NB4 (cell line): ENCODE data around the gene CKAP4.

Source experiments
- DNase-seq: peaks from one replicate; pipeline ENCODE4 v3.0.0; 2010; ENCODE audit warnings: low read depth
- H3K4me3 ChIP-seq: one replicate; pipeline ENCODE4 v1.5.1; 2011; ENCODE audit warnings: mild to moderate bottlenecking, low read depth, low read length, moderate library complexity
- MYC ChIP-seq: IDR thresholded peaks from 2 replicates; pipeline ENCODE4 v1.6.1; 2011; ENCODE audit warnings: low read depth, low read length
- POLR2A ChIP-seq: IDR thresholded peaks from 2 replicates; pipeline ENCODE4 v1.6.1; 2011; ENCODE audit warnings: mild to moderate bottlenecking; ENCODE audit not compliant: insufficient read length; ENCODE audit errors: extremely low read depth
- TF ChIP-seq, protein P1 (sequence below): IDR thresholded peaks from one replicate; pipeline ENCODE4 v1.5.1; 2012; ENCODE audit warnings: low read depth, low read length
- TF ChIP-seq, protein P2 (sequence below): IDR thresholded peaks from 2 replicates; pipeline ENCODE4 v1.6.1; 2011; ENCODE audit warnings: low read depth, low read length

CKAP4 gene

DNA sequence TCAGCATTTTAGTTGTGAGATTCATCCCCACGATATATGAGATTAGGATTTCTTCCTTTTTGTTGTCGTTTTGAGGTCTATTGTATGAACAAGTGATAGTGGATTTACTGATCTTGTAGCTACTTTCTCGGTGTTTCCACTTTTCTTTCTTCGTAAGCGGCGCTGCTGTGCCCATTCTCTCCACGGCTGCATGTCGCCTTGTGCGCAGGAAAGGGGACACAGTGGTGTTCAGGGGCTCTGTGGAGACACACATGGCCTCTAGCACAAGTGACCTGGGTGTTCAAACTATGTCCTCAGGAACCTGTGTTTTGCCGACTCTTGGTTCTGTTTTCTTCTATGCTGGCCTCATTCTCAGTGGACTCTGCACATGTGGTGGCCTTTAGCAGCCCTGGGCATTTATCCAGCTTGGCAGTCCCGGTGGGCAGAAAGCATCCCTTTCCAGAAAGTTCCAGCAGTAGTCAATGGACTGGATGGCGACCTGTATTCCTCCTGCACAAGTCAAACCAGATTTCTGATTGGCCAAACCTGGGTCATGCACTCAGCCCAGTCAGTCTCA, 18.7 kb downstream of the CKAP4 start:
- TF ChIP-seq MYC (no peak), POLR2A (no peak)
- TF ChIP-seq, protein P1, sequence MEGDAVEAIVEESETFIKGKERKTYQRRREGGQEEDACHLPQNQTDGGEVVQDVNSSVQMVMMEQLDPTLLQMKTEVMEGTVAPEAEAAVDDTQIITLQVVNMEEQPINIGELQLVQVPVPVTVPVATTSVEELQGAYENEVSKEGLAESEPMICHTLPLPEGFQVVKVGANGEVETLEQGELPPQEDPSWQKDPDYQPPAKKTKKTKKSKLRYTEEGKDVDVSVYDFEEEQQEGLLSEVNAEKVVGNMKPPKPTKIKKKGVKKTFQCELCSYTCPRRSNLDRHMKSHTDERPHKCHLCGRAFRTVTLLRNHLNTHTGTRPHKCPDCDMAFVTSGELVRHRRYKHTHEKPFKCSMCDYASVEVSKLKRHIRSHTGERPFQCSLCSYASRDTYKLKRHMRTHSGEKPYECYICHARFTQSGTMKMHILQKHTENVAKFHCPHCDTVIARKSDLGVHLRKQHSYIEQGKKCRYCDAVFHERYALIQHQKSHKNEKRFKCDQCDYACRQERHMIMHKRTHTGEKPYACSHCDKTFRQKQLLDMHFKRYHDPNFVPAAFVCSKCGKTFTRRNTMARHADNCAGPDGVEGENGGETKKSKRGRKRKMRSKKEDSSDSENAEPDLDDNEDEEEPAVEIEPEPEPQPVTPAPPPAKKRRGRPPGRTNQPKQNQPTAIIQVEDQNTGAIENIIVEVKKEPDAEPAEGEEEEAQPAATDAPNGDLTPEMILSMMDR: no peak
- TF ChIP-seq, protein P2, sequence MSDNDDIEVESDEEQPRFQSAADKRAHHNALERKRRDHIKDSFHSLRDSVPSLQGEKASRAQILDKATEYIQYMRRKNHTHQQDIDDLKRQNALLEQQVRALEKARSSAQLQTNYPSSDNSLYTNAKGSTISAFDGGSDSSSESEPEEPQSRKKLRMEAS: no peak
- no peak overlapping the region for H3K4me3 ChIP-seq
- DNase-seq: no peak

DNA sequence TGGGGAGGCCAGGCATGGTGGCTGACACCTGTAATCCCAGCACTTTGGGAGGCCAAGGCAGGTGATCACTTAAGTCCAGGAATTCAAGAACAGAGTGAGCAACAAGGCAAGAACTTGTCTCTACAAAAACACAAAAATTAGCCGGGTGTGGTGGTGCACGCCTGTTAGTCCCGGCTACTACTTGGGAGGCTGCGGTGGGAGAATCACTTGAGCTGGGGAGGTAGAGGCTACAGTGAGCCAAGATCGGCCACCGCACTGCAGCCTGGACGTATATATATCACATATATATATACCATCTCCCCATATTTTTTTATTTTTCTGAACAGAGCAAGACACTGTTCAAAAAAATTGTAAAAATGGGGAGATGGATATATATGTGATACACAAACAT, 19.5 kb downstream of the CKAP4 start:
- no peak for DNase-seq
- H3K4me3 ChIP-seq: no peak overlapping the region
- TF ChIP-seq POLR2A (no peak), MYC (no peak)
- TF ChIP-seq, protein P2: no peak
- TF ChIP-seq, protein P1: no peak

DNA sequence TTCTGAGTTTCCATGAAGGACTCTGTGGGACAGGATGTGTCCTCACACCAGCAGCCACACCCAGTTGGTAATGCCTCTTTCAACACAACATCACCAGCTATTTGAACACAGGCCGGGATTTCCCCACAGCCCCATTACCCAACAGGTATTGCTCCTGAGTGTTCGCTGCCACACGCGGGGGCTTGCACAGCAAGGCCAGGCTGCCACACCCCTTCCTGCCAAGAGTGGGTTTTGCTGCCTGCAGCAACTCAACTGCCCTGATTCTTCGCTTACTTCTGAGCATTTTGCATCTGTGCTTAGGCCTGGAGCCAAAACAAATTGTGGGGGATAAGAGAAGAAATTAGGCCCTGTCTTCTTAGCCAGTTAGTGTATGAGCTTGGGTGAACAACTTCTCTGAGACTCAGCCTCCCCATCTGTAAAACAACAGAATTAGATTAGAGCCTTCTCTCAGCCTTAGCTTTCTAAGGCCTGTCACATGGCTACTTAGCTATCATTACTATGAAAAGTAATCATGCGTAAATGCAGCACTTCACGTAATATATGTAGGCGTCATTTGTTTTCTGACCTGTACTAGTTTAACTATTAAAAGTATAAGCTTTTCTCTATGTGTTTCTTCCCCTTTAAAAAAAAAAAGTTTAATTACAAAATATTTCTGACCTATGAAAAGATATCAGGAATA, 20.0 kb downstream of the CKAP4 start:
- DNase-seq: peak; percentile 55

DNA sequence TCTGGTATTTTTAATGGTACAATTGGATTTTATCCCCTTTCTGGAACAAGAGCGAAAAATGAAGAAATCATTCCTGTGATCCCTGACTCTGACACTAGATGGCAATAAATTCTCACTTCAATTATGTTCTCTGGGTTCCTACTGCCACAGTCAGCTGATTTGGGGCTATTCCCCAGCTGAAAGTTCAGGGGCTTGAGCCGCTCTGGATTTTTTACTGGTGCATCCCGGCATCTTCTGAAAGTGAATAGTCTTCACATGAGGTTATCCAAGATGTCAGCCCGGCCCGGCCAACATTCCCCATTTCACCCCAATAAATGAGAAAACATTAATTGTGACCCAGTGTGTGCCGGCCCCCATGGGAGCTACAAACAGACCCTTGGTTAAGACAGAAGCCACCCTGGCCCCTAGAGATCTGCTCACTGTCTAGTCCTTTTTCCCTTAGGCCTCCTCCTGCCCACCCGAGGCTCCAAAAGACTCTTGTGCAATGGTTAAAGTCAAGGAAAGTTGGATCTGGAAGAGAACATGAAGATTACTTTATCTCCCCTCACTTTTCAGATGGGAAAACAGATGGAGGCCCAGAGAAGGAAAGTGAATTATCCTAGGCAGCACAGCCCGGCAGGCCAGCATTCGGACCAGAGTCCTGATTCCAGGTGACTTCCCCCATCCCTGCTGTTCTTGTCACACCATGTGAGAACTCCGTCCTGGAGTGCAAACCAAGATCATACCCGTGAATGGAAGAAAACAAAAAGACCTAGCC, 20.8 kb downstream of the CKAP4 start:
- TF ChIP-seq, protein P1: peak; percentile 48
- TF ChIP-seq POLR2A: no peak
- DNase-seq: peak; percentile 69
- no peak overlapping the region for H3K4me3 ChIP-seq

More for the DNA sequence above, 20.0 kb downstream of the CKAP4 start:
- TF ChIP-seq, protein P2: no peak
- TF ChIP-seq MYC: no peak
- TF ChIP-seq POLR2A: no peak
- H3K4me3 ChIP-seq: no peak overlapping the region

DNA sequence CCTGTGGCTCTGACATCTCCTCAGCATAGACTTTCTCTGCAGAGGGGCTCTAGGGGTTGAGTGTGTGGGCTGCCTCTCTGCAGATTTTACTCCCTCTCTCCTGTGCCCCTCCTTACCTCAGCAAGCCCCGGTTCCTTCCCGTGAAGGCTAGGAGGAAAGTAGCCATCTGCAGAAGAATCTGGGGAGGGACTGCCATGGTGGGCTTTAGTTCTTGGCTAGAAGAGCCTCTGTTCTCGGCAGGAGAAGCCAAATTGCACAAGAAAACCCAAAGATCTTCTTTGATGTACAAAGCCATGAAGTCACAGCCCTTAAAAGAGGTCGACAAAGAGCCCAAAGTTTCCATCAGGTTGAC, 23.5 kb downstream of the CKAP4 start:
- H3K4me3 ChIP-seq: no peak overlapping the region
- TF ChIP-seq MYC: no peak
- TF ChIP-seq, protein P1: no peak
- no peak for DNase-seq

DNA sequence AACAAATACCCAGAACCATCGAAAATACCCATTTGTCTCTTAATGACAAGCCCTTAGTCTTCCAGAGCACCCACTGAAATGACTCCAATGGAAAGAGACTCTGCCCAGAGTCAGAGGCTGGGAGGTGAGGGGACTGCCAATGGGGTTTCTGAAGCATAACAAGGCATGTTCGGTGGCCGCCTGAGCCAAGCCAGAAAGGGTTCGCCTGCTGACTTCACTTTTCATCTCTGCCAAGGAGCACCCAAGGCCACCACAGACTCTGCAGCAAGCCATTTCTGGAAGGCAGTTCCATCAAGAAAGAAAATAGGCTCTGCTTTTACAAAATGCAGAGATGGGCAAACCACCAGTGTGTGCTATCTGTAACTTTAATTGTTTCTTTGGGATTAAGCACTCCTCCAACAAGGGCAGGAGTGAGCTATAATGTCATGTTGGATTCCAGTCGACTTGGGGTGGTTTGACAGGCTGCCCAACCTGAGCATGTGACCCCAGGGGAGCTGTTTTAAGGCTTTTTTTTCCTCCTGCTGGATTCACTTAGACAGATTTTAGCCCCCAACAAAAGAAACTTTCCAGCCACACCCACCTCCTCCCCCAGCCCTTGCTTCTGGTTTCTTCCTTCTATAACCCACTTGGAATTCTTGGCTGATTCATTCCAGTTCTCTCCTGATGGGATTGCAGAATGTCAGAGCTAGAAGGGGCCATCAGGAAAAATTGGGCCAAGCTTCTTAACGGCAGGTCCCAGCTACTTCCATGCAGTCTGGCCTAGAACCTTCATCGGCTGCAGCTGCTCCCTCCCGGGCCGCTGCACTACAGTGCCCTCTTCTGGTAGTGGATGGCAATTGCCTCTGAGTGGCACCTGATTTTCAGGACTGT, 24.1 kb downstream of the CKAP4 start:
- H3K4me3 ChIP-seq: no peak overlapping the region
- TF ChIP-seq, protein P2: 0 out of 2 replicates have a peak, but pooled peaks have one; percentile 27
- TF ChIP-seq MYC (no peak), POLR2A (no peak)
- TF ChIP-seq, protein P1: peak; percentile 92
- peak; percentile 68 for DNase-seq
